GM23248 (cell line): ENCODE results near the gene NDUFA11.

Experiments
- EZH2 ChIP-seq: fragments of 200-600 bp; sonication (generic); IDR thresholded peaks from 2 replicates; pipeline ENCODE4 v1.6.1; 2018; ENCODE audit warnings: antibody characterized with exemption, mild to moderate bottlenecking; ENCODE audit not compliant: insufficient read depth, poor library complexity, severe bottlenecking
- EZH2phosphoT487 ChIP-seq: fragments of 200-600 bp; sonication (generic); IDR thresholded peaks from 2 replicates; pipeline ENCODE4 v1.6.1; 2018; ENCODE audit warnings: antibody characterized with exemption, moderate library complexity, mild to moderate bottlenecking, low read depth; ENCODE audit not compliant: insufficient read depth

DNA sequence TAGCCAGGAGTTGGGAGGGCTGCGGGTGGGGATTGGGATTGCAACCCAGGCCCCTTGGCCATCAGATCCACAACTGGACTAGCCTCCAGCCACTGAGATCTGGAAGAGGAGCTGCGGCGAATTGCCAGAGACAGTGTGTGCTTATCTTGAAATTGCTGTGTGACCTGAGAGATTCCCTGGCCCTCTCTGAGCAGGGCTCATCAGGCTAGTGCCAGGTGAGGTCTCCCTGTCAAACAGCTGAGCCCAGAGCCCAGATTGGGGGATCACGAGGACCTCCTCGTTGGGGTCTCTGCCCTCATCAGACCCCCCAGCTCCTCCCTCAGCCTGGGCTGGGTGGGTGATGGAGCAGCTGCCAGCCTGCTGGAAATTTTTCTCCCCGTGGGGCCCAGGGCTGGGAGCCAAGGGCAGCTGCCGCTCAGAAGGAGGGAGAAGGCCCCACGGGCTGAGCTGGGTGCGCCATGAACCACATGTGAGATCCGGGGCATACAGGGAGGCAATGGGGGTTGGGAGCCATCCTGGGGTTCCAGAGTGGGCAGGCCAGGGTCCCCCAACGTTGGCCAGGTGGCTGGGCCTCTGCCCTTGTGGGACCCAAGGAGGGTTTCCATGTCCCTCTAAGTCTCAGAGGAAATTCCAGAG is 40.4 kb downstream of the NDUFA11 start:
- TF ChIP-seq EZH2 (no peak), EZH2phosphoT487 (no peak)
